NT2/D1 (cell line): Measurements from ENCODE around the gene NPC2.

Experiments
- SUZ12 ChIP-seq: IDR thresholded peaks from 2 replicates; pipeline ENCODE4 v1.6.1; 2011; ENCODE audit not compliant: insufficient read length, insufficient read depth; ENCODE audit errors: extremely low read depth
- YY1 ChIP-seq: IDR thresholded peaks from 2 replicates; pipeline ENCODE4 v1.6.1; 2011; ENCODE audit not compliant: insufficient read length, insufficient read depth

- no peak for TF ChIP-seq SUZ12
- TF ChIP-seq YY1: no peak
These were observed 49.1 kb upstream of the NPC2 start for GRCh38 chr14:74542056-74542685.
